ENCODE measurements around the gene STARD9. TPM values are rescaled to one million over a fixed set of nuclear protein-coding genes. Genes with fewer than 3 reads are reported as not detected.

STARD9 gene
- total RNA-seq, 4 donors from 2014 or later = 1.6 to 3.5 (median 2.0) TPM

GRCh38 chr15:42736178-42736792 lies 160.9 kb downstream of the STARD9 start:
- Histone ChIP-seq H3K27me3 (no peaks in the 10 kb centered on the region), H3K9me3 (no peaks in the 10 kb centered on the region), H3K4me3 (peak overlapping the region; percentile 61 to 90 (median 72)), H3K27ac (peak overlapping the region; percentile 85 to 96 (median 93)), H3K4me1 (peaks cover 11 to 15% of the 10 kb centered on the region in 2 donors), H3K36me3 (peaks cover 0 to 41% of the 10 kb centered on the region in 2 donors)
- intact Hi-C loops (cut with DNase I; ENCODE audit: low total_unique reads) = loop anchor here (2.0 kb wide), 1 partner anchor 185 kb away; the partner anchor contains the start of gene TTBK2
- DNase-seq (no peak), ATAC-seq (peak; percentile 18 to 19)
- in situ Hi-C loops (cut with MboI; ENCODE audit: low sequenced_read_pairs in 4 of 4) = no loop called here
- no peak for TF ChIP-seq POLR2A (IDR thresholded peaks at IDR 0.05)
- TF ChIP-seq CTCF (IDR thresholded peaks at IDR 0.05 in 4 of 5, conservative IDR thresholded peaks at IDR 0.05 in 1 of 5) = no peak

GRCh38 chr15:42736793-42737528 lies 161.6 kb downstream of the STARD9 start, which contains the start of gene CDAN1:
TSS of gene CDAN1 (minus strand) at chr15:42737128. CDS start at chr15:42737102, 26 bp downstream.
- in situ Hi-C loops (cut with MboI; ENCODE audit: low sequenced_read_pairs in 4 of 4) (no loop called here), intact Hi-C loops (cut with DNase I; ENCODE audit: low total_unique reads) (loop anchor here (2.0 kb wide), 1 partner anchor 184 kb away; the partner anchor contains the start of gene TTBK2)
- no peaks in the 10 kb centered on the region for H3K27me3 ChIP-seq
- H3K9me3 ChIP-seq = no peaks in the 10 kb centered on the region
- peak; percentile 74 to 75 for TF ChIP-seq POLR2A (IDR thresholded peaks at IDR 0.05)
- peak in 1 of 5 experiments; percentile 20 for TF ChIP-seq CTCF (IDR thresholded peaks at IDR 0.05 in 4 of 5, conservative IDR thresholded peaks at IDR 0.05 in 1 of 5)
- DNase-seq = peak; percentile 83 to 89
- H3K36me3 ChIP-seq = peaks cover 0 to 34% of the 10 kb centered on the region in 2 donors
- H3K4me1 ChIP-seq = peaks cover 13 to 16% of the 10 kb centered on the region in 2 donors
- H3K4me3 ChIP-seq = peak within 1 kb of the TSS; percentile 61 to 90 (median 72)
- H3K27ac ChIP-seq = peak within 1 kb of the TSS; percentile 85 to 96 (median 93)
- peak; percentile 94 for ATAC-seq

GRCh38 chr15:42737529-42738328 lies 162.3 kb downstream of the STARD9 start:
- Histone ChIP-seq H3K27me3 (no peaks in the 10 kb centered on the region), H3K36me3 (peaks cover 0 to 27% of the 10 kb centered on the region in 2 donors), H3K4me3 (peak overlapping the region; percentile 61 to 90 (median 72)), H3K9me3 (no peaks in the 10 kb centered on the region), H3K4me1 (peaks cover 20 to 23% of the 10 kb centered on the region in 2 donors), H3K27ac (peak overlapping the region; percentile 85 to 96 (median 93))
- in situ Hi-C loops (cut with MboI; ENCODE audit: low sequenced_read_pairs in 4 of 4) = no loop called here
- no peak for ATAC-seq
- no peak for DNase-seq
- intact Hi-C loops (cut with DNase I; ENCODE audit: low total_unique reads) = loop anchor here (2.0 kb wide), 1 partner anchor 183 kb away; the partner anchor contains the start of gene TTBK2
- no peak for TF ChIP-seq CTCF (IDR thresholded peaks at IDR 0.05 in 4 of 5, conservative IDR thresholded peaks at IDR 0.05 in 1 of 5)
- no peak for TF ChIP-seq POLR2A (IDR thresholded peaks at IDR 0.05)

GRCh38 chr15:42741710-42742109 lies 166.3 kb downstream of the STARD9 start:
- TF ChIP-seq CTCF (IDR thresholded peaks at IDR 0.05 in 4 of 5, conservative IDR thresholded peaks at IDR 0.05 in 1 of 5) (no peak), POLR2A (IDR thresholded peaks at IDR 0.05) (no peak)
- ATAC-seq (no peak), DNase-seq (no peak)
- Histone ChIP-seq H3K27me3 (no peaks in the 10 kb centered on the region), H3K9me3 (no peaks in the 10 kb centered on the region), H3K4me3 (no peak overlapping the region), H3K27ac (no peak overlapping the region), H3K36me3 (peaks cover 0 to 8% of the 10 kb centered on the region in 2 donors), H3K4me1 (peaks cover 16 to 18% of the 10 kb centered on the region in 2 donors)
- intact Hi-C loops (cut with DNase I; ENCODE audit: low total_unique reads) (loop anchor here (10.0 kb wide), 1 partner anchor 427 kb away; no protein-coding TSS in a partner anchor), in situ Hi-C loops (cut with MboI; ENCODE audit: low sequenced_read_pairs in 4 of 4) (no loop called here)

All from gastrocnemius medialis (tissue), 4 donors.